ENCODE data around the gene ASIC3.
"Not testable (repeated sequence)": the region's sequence is repeated elsewhere in the genome, so short reads cannot be mapped to it uniquely, and the experiment has no call there.

ASIC3 gene

DNA sequence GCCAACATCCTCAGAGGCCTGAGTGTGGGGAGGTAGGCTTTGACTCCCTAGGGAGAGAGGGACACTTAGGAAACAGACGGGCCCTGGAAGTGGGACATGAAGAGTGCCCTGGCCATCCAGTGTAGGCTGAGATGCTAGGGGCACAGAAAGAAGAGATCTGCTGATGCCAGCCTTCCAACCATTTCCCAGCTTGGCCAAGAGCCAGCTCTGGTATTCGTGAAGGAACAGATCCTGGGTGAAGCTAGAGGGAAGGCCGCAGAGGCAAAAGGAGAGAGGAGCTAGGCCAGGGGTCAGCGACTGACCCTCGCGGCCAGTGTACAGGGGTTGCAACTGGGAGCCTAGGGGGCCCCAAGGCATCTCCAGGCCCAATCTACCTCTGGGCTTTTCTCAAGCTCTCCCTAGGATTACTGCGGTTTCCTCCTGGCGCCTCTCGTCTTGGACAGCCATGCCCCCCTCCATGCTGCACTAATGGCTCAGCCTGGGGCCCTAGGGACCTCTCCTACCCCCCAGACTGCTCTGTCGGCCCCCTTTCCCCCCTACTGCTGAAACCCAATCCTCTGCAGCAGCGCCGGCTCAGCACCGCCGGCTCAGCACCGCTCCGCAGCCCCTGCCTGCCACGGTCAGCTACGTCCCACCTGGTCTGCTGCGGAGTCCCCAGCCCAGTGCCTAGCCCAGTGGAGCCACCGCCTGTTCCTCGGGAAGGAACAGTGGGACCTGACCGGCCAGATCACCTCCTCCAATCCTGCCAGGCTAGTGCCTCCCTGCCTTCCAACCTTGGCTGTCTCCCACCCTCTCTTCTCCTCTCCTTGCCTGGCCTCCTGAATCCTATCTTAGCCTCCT lies at the start of gene ASIC3:
ASIC3 (plus strand) TSS at position 556 of the 840 bp plus-strand sequence. CDS start 355 bp downstream, outside the sequence.
- DNase-seq: no peak

GRCh38 chr7:150999001-150999400 lies 49.3 kb upstream of the ASIC3 start:
- DNase-seq: no peak

DNA sequence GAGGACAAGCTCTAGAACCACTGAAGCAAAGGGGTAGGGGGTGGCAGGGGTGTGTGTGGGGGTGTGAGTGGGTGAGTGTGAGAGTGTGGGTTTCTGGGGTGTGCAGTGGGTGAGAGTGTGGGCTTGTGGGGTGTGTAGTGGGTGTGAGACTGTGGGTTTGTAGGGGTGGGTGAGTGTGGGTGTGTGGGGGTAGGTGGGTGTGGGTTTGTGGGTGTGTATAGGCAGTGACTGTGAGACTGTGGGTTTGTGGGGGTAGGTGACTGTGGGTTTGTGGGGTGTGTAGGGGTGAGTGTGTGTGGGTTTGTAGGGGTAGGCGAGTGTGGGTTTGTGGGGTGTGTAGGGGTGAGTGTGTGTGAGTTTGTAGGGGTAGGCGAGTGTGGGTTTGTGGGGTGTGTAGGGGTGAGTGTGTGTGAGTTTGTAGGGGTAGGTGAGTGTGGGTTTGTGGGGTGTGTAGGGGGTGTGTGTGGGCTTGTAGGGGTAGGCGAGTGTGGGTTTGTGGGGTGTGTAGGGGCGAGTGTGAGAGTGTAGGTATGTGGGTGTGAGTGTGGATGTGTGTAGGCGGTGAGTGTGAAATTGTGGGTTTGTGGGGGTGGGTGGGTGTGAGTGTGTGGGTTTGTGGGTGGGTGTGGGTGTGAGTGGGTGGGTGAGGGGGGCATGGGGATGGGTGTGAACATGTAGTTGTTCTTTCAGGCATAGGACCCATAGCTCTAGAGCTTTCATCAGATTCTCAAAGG lies 48.7 kb upstream of the ASIC3 start:
- no peak for DNase-seq

DNA sequence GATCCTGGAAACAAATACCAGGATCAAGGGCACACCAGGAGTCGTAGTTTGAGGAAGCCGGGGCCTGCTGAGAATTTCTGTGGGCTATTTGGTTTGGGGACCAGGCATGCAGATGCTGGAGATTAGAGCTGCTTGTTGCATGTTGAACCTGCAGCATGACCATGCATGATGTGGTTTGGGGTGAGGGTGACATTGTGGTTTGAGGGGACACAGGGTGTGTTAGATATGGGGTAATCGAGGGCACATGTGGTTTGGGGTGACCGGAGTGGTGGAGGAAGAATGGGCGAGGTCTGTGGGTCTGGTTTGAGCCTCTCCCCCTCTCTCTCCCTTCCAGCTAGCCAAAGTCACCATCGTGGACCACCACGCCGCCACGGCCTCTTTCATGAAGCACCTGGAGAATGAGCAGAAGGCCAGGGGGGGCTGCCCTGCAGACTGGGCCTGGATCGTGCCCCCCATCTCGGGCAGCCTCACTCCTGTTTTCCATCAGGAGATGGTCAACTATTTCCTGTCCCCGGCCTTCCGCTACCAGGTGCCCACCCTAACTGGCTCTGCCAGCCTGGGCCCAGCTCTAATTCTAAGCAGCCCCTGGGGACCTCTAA lies 47.3 kb upstream of the ASIC3 start:
- DNase-seq: no peak

GRCh38 chr7:151001546-151001945 lies 46.8 kb upstream of the ASIC3 start:
- DNase-seq: no peak

GRCh38 chr7:151003572-151003971 lies 44.8 kb upstream of the ASIC3 start:
- DNase-seq: no peak

GRCh38 chr7:151005566-151005965 lies 42.8 kb upstream of the ASIC3 start:
- DNase-seq: no peak

DNA sequence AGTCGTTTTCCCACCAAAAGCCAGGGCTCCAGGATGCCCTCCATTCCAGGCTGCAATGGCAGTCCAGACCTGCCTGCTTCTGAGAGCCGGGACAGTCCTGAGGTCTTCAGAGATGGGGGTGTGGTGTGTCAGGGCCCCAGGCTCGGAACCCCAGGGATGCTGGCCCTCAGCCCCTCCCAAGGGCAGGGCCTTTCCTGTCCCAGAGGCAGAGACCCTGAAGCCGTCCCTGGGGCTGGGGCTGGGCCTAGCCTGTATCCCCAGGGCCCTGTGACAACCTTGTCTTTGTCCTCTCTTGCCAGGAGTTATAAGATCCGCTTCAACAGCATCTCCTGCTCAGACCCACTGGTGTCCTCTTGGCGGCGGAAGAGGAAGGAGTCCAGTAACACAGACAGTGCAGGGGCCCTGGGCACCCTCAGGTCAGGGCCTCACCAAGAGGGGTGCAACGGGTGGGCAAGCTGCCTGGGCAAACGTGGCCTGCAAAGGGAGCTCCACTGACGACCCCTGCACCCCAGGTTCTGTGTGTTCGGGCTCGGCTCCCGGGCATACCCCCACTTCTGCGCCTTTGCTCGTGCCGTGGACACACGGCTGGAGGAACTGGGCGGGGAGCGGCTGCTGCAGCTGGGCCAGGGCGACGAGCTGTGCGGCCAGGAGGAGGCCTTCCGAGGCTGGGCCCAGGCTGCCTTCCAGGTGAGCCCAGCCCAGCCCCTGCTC lies 41.6 kb upstream of the ASIC3 start:
- DNase-seq: no peak

DNA sequence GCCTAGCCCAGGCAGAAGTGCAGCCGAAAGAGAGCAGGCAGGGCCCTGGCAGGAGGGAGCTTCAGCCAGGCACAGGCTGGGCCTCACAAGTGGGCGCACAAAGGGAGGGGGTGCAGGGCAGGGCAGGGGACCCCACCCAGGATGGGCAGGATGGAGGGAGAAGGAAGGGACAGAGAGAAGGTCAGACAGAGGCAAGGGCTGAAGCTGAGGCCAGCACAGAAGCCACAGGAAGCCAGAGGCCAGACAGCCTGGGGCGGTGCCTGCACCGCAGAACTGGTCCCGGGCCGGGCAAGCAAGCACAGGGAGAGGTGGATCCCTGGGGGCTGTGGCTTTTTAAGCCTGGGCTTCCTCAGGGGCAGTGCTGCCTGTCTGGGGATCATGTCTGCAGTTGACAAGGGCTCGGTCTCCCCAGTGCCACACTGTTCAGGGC lies 40.8 kb upstream of the ASIC3 start:
- DNase-seq: no peak

DNA sequence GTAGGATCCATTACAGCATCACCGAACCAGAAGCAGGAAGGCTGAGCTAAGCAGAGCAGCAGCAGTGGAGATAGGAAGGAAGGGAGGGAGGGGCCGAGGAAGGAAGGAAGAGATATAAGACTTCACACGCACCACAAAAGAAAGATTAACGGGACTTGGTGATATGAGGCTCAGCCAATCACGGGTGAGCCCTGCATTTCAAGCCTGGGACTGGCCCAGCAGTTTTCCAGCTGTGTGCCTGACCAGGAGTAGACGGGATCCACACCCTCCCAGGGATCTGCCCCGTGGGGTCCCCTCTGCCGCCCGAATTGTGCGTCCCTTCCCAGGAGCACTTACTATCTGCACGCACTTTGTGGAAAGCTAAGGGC lies 40.2 kb upstream of the ASIC3 start:
- DNase-seq: no peak

GRCh38 chr7:151008511-151009323 lies 39.6 kb upstream of the ASIC3 start:
- DNase-seq: peak; percentile 85

- DNase-seq: no peak
These were observed 38.8 kb upstream of the ASIC3 start for GRCh38 chr7:151009327-151010036.

DNA sequence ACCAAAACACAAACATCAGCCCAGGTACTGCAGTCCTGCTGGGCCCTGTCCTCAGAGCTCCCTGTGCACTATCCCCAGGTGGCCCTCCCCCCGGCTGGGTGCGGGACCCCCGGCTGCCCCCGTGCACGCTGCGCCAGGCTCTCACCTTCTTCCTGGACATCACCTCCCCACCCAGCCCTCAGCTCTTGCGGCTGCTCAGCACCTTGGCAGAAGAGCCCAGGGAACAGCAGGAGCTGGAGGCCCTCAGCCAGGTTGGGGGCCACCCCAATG lies 38.4 kb upstream of the ASIC3 start:
- no peak for DNase-seq

DNA sequence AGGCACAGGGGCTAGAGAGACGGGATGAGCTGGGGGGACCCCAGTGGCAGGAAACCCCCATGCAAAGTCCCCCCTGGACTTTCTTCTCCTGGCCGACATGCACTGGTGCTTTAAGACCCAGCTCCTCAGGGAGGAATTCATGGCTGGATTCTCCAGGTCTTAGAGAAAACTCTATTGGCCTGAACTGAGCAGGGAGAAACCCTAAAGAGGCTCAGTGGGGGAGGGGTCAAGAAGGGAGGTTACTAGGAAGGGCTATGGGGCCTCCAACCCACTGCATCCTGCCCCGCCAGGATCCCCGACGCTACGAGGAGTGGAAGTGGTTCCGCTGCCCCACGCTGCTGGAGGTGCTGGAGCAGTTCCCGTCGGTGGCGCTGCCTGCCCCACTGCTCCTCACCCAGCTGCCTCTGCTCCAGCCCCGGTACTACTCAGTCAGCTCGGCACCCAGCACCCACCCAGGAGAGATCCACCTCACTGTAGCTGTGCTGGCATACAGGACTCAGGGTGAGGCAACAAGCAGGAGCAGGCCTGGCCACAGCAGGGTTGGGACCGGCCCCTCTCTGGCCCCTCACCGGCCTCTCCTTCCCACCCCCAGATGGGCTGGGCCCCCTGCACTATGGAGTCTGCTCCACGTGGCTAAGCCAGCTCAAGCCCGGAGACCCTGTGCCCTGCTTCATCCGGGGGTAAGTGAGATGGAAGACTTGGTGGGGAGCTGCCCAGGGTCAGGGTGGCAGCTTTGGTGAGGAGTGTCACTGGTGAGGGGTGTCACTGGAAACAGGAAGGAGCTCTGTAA lies 37.8 kb upstream of the ASIC3 start:
- peak; percentile 46 for DNase-seq

GRCh38 chr7:151011097-151011409 lies 37.3 kb upstream of the ASIC3 start:
- DNase-seq: no peak

- not testable (repeated sequence) for DNase-seq
These were observed 36.7 kb upstream of the ASIC3 start for GRCh38 chr7:151011616-151012015.

DNA sequence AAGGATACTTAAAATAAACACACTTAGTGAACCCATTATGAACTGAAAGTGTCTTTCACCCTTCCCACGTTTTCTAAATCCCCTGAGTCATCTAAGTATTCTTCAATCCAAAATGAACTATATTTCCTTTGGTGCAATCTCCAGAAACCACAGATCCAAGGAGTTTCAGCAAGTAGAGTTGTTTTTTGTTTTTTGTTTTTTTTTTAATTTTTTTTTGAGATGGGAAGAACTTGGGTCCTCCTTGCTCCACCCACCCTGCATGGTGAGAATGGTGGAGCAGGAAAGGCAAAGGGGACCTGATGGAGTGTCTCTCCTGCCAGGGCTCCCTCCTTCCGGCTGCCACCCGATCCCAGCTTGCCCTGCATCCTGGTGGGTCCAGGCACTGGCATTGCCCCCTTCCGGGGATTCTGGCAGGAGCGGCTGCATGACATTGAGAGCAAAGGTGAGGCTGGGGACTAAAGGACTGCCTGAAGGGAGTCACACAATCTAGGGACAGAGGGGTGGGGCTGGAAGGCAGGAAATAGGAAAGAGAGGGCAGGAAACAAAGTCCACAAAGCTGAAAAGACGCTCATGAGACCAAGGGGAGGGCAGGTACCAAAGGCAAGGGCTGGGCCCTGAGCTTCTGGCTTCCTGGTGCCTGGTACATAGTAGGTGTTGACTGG lies 36.2 kb upstream of the ASIC3 start:
- no peak for DNase-seq

DNA sequence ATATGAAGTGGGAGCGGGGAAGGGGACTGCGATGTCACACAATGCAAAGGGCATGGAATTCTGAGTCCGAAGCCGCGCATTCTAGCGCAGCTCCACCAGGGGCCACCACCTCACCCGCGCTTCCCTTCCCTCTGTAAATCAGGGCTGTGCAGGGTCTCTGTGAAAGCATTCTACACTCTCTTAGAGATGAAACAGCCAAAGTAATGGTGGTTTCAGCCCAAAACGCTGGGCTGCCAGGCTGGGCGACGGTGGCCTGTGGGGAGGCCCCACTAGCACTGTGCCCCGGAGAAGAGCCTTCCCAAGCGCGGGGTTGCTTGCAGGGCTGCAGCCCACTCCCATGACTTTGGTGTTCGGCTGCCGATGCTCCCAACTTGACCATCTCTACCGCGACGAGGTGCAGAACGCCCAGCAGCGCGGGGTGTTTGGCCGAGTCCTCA lies 35.4 kb upstream of the ASIC3 start:
- no peak for DNase-seq

DNA sequence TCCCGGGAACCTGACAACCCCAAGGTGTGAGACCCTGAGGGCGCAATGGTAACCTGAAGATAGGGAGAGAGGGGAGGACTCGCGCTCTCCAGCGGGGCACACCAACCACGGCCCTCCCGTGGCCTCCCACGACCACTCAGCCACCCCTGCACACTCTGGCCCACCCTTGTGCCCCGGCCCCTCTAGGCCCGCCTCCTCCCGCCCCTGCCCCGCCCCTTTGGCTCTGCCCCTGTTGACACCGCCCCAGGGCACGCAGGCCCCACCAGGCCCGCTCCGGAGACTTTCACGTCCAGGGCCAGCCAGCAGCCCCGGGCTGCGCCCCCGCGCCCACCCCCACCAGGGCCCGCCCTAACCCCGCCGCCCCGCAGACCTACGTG lies 35.0 kb upstream of the ASIC3 start:
- no peak for DNase-seq

GRCh38 chr7:151013733-151014497 lies 34.4 kb upstream of the ASIC3 start:
- DNase-seq: peak; percentile 86

Measured in activated naive CD4-positive, alpha-beta T cell treated with Interleukin-2 at 50 U/mL for 16 hours (primary cell).